Right ventricle myocardium superior (tissue), 1 donor: Measurements from ENCODE around the gene OR4F6. TPM values are rescaled to one million over a fixed set of nuclear protein-coding genes. Genes with fewer than 3 reads are reported as not detected.

Source experiments
- total RNA-seq: library from RNA; stranded (reverse); fragmentation: NEBNext Ultra II Directional; extraction: Animal tissue kit (Norgen Biotek cat#: 25700); gene quantifications from one replicate; pipeline ENCODE4 v1.2.1, GENCODE V29; 2021
- donor health status: DM: no; HTN: yes; CAD: no; lungs with severe emphysema.

Gene OR4F6
- total RNA-seq, 1 donor from 2014 or later, result not detected

Other genes with a start within 250 kb of the OR4F6 start
- gene TM2D3, start 151.1 kb upstream of the OR4F6 start, total RNA-seq, result 56.3 TPM
- 29.9 TPM for gene TARS3, start 79.0 kb upstream of the OR4F6 start, total RNA-seq
- not detected for gene OR4F15, start 8.7 kb downstream of the OR4F6 start, total RNA-seq